ENCODE results near the gene METTL21C.

The METTL21C gene

GRCh38 chr13:102721800-102722231 lies 27.0 kb upstream of the METTL21C start:
- Histone ChIP-seq H3K36me3 (ENCODE audit: insufficient read depth, low read length) (no peaks in the 10 kb centered on the region), H3K9me3 (ENCODE audit: insufficient read depth, low read depth, low read length) (no peaks in the 10 kb centered on the region), H3K9ac (ENCODE audit: low read depth, low read length, poor library complexity, severe bottlenecking) (no peak overlapping the region), H3K79me2 (ENCODE audit: insufficient read depth, low read length) (no peaks in the 10 kb centered on the region), H3F3A (ENCODE audit: low read depth) (no peaks in the 10 kb centered on the region), H3K9me2 (replicated peaks; ENCODE audit: low read depth, low read length) (no peaks in the 10 kb centered on the region), H3K4me2 (ENCODE audit: low read depth, low read length, poor library complexity, severe bottlenecking) (no peak overlapping the region), H3K4me3 (ENCODE audit: low read length, poor library complexity, severe bottlenecking) (no peak overlapping the region), H3K27me3 (ENCODE audit: insufficient read depth, low read length, poor library complexity, severe bottlenecking) (no peaks in the 10 kb centered on the region), H3K4me1 (ENCODE audit: insufficient read depth, low read length, poor library complexity, severe bottlenecking) (no peaks in the 10 kb centered on the region), H2AFZ (ENCODE audit: low read length) (no peak overlapping the region), H4K20me1 (ENCODE audit: insufficient read depth, low read length, poor library complexity, severe bottlenecking) (no peaks in the 10 kb centered on the region)
- TF ChIP-seq EZH2phosphoT487 (IDR thresholded peaks at IDR 0.05; ENCODE audit: borderline replicate concordance) (no peak), CTCF (conservative IDR thresholded peaks at IDR 0.05; ENCODE audit: low read length) (no peak)

GRCh38 chr13:102718746-102719145 lies 23.9 kb upstream of the METTL21C start:
- H3K9me3 ChIP-seq (ENCODE audit: insufficient read depth, low read depth, low read length): no peaks in the 10 kb centered on the region
- H3K36me3 ChIP-seq (ENCODE audit: insufficient read depth, low read length): no peaks in the 10 kb centered on the region
- no peaks in the 10 kb centered on the region for H3K4me1 ChIP-seq (ENCODE audit: insufficient read depth, low read length, poor library complexity, severe bottlenecking)
- H3K4me3 ChIP-seq (ENCODE audit: low read length, poor library complexity, severe bottlenecking): no peak overlapping the region
- H3K4me2 ChIP-seq (ENCODE audit: low read depth, low read length, poor library complexity, severe bottlenecking): no peak overlapping the region
- no peaks in the 10 kb centered on the region for H4K20me1 ChIP-seq (ENCODE audit: insufficient read depth, low read length, poor library complexity, severe bottlenecking)
- TF ChIP-seq CTCF (conservative IDR thresholded peaks at IDR 0.05; ENCODE audit: low read length) (no peak), EZH2phosphoT487 (IDR thresholded peaks at IDR 0.05; ENCODE audit: borderline replicate concordance) (no peak)
- no peaks in the 10 kb centered on the region for H3K27me3 ChIP-seq (ENCODE audit: insufficient read depth, low read length, poor library complexity, severe bottlenecking)
- H3F3A ChIP-seq (ENCODE audit: low read depth): no peaks in the 10 kb centered on the region
- no peaks in the 10 kb centered on the region for H3K9me2 ChIP-seq (replicated peaks; ENCODE audit: low read depth, low read length)
- H2AFZ ChIP-seq (ENCODE audit: low read length): no peak overlapping the region
- no peak overlapping the region for H3K9ac ChIP-seq (ENCODE audit: low read depth, low read length, poor library complexity, severe bottlenecking)
- no peaks in the 10 kb centered on the region for H3K79me2 ChIP-seq (ENCODE audit: insufficient read depth, low read length)

GRCh38 chr13:102715447-102715846 lies 20.6 kb upstream of the METTL21C start:
- no peak overlapping the region for H2AFZ ChIP-seq (ENCODE audit: low read length)
- no peak overlapping the region for H3K4me3 ChIP-seq (ENCODE audit: low read length, poor library complexity, severe bottlenecking)
- no peak for TF ChIP-seq CTCF (conservative IDR thresholded peaks at IDR 0.05; ENCODE audit: low read length)
- TF ChIP-seq EZH2phosphoT487 (IDR thresholded peaks at IDR 0.05; ENCODE audit: borderline replicate concordance): no peak
- no peaks in the 10 kb centered on the region for H3K9me2 ChIP-seq (replicated peaks; ENCODE audit: low read depth, low read length)
- H3K4me1 ChIP-seq (ENCODE audit: insufficient read depth, low read length, poor library complexity, severe bottlenecking): no peaks in the 10 kb centered on the region
- H3K36me3 ChIP-seq (ENCODE audit: insufficient read depth, low read length): no peaks in the 10 kb centered on the region
- no peak overlapping the region for H3K4me2 ChIP-seq (ENCODE audit: low read depth, low read length, poor library complexity, severe bottlenecking)
- H4K20me1 ChIP-seq (ENCODE audit: insufficient read depth, low read length, poor library complexity, severe bottlenecking): no peaks in the 10 kb centered on the region
- no peaks in the 10 kb centered on the region for H3K27me3 ChIP-seq (ENCODE audit: insufficient read depth, low read length, poor library complexity, severe bottlenecking)
- no peaks in the 10 kb centered on the region for H3F3A ChIP-seq (ENCODE audit: low read depth)
- H3K9ac ChIP-seq (ENCODE audit: low read depth, low read length, poor library complexity, severe bottlenecking): no peak overlapping the region
- no peaks in the 10 kb centered on the region for H3K79me2 ChIP-seq (ENCODE audit: insufficient read depth, low read length)
- no peaks in the 10 kb centered on the region for H3K9me3 ChIP-seq (ENCODE audit: insufficient read depth, low read depth, low read length)
